ENCODE results near the gene INPP5K.

Gene INPP5K

DNA sequence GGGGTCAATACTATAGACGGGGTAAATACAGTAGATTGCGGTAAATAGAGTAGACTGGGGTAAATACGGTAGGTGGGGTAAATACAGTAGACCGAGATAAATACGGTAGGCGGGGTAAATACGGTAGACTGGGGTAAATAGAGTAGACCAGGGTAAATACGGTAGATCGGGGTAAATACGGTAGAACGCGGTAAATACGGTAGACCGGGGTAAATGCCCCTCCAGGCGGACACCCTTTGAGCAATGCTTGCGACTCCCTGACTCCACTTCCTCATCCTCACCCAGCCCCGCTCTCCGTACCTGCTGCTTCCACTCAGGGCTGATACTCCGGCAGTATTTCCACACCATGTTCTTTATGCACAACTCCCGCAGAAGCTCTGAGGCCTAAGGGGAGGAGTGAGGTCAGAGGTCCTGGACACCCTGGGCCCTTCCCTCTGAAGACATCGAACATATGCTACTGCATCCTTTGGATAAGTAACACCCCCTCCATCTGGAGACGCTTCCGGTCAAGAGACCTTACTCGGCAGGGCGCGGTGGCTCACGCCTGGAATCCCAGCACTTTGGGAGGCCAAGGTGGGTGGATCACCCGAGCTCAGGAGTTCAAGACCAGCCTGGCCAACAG lies 47.1 kb downstream of the INPP5K start:
- no peak for DNase-seq
- Histone ChIP-seq H3K27ac (no peak overlapping the region), H3K27me3 (replicated peaks) (no peaks in the 10 kb centered on the region), H3K4me3 (ENCODE audit: low read depth, low read length) (no peak overlapping the region), H3K36me3 (replicated peaks) (peaks cover 72% of the 10 kb centered on the region)
- TF ChIP-seq, protein P1, sequence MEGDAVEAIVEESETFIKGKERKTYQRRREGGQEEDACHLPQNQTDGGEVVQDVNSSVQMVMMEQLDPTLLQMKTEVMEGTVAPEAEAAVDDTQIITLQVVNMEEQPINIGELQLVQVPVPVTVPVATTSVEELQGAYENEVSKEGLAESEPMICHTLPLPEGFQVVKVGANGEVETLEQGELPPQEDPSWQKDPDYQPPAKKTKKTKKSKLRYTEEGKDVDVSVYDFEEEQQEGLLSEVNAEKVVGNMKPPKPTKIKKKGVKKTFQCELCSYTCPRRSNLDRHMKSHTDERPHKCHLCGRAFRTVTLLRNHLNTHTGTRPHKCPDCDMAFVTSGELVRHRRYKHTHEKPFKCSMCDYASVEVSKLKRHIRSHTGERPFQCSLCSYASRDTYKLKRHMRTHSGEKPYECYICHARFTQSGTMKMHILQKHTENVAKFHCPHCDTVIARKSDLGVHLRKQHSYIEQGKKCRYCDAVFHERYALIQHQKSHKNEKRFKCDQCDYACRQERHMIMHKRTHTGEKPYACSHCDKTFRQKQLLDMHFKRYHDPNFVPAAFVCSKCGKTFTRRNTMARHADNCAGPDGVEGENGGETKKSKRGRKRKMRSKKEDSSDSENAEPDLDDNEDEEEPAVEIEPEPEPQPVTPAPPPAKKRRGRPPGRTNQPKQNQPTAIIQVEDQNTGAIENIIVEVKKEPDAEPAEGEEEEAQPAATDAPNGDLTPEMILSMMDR (IDR thresholded peaks at IDR 0.05; ENCODE audit: low read depth, low read length, missing control alignments): no peak
- in situ Hi-C loops (cut with HindIII; ENCODE audit: low pct_ligation_motif_present, low sequenced_read_pairs): no loop called here

GRCh38 chr17:1467898-1468492 lies 48.4 kb downstream of the INPP5K start:
- no peaks in the 10 kb centered on the region for H3K27me3 ChIP-seq (replicated peaks)
- DNase-seq: no peak
- TF ChIP-seq, protein P1 (IDR thresholded peaks at IDR 0.05; ENCODE audit: low read depth, low read length, missing control alignments): no peak
- no peak overlapping the region for H3K27ac ChIP-seq
- H3K36me3 ChIP-seq (replicated peaks): peaks cover 71% of the 10 kb centered on the region
- H3K4me3 ChIP-seq (ENCODE audit: low read depth, low read length): no peak overlapping the region
- in situ Hi-C loops (cut with HindIII; ENCODE audit: low pct_ligation_motif_present, low sequenced_read_pairs): no loop called here

DNA sequence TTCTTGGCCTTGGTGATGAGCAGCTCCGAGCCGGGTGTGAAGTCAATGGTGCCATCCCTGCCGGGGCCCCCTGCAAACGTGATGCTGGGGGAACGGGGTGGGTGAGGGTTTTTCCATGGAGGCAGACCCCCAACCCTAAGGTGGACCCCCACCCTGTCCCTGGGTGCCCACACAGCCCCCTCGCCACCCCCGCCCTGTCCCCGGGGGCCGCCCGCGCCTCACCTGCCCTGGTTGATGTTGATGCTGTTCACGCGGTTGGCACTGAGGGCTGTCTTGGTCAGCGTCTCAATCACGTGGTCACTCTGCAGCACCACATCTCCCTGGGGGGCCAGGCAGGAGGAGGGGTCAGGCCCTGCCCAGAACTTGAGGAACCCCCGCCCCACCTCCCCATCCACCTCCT lies 49.2 kb downstream of the INPP5K start:
- Histone ChIP-seq H3K4me3 (ENCODE audit: low read depth, low read length) (no peak overlapping the region), H3K36me3 (replicated peaks) (peaks cover 67% of the 10 kb centered on the region), H3K27ac (no peak overlapping the region), H3K27me3 (replicated peaks) (no peaks in the 10 kb centered on the region)
- TF ChIP-seq, protein P1 (IDR thresholded peaks at IDR 0.05; ENCODE audit: low read depth, low read length, missing control alignments): no peak
- no peak for DNase-seq
- in situ Hi-C loops (cut with HindIII; ENCODE audit: low pct_ligation_motif_present, low sequenced_read_pairs): no loop called here

- no peak overlapping the region for H3K27ac ChIP-seq
- no peak for DNase-seq
- in situ Hi-C loops (cut with HindIII; ENCODE audit: low pct_ligation_motif_present, low sequenced_read_pairs): no loop called here
- no peak overlapping the region for H3K4me3 ChIP-seq (ENCODE audit: low read depth, low read length)
- TF ChIP-seq, protein P1 (IDR thresholded peaks at IDR 0.05; ENCODE audit: low read depth, low read length, missing control alignments): no peak
- H3K36me3 ChIP-seq (replicated peaks): peaks cover 39% of the 10 kb centered on the region
- H3K27me3 ChIP-seq (replicated peaks): no peaks in the 10 kb centered on the region
These were observed 52.2 kb downstream of the INPP5K start for GRCh38 chr17:1464186-1464585.

- TF ChIP-seq, protein P1 (IDR thresholded peaks at IDR 0.05; ENCODE audit: low read depth, low read length, missing control alignments): no peak
- no peak for DNase-seq
- H3K27ac ChIP-seq: no peak overlapping the region
- H3K27me3 ChIP-seq (replicated peaks): no peaks in the 10 kb centered on the region
- in situ Hi-C loops (cut with HindIII; ENCODE audit: low pct_ligation_motif_present, low sequenced_read_pairs): no loop called here
- H3K4me3 ChIP-seq (ENCODE audit: low read depth, low read length): no peak overlapping the region
- H3K36me3 ChIP-seq (replicated peaks): peaks cover 26% of the 10 kb centered on the region
These were observed 54.0 kb downstream of the INPP5K start for GRCh38 chr17:1462164-1463112.
